ENCODE data around the gene TNS4. TPM values are rescaled to one million over a fixed set of nuclear protein-coding genes. Genes with fewer than 3 reads are reported as not detected.
A peak's percentile ranks its signal among the peaks of the same experiment; 100 is the strongest.

The TNS4 gene
- total and polyA plus RNA-seq, 2 donors (not counting 1 experiment from before 2014, with no cell fraction given) = under 0.01 to 0.05 TPM

- no peaks in the 10 kb centered on the region for H4K20me1 ChIP-seq (ENCODE audit: control insufficient read depth, extremely low read depth, insufficient read depth, low read length)
- H3K4me2 ChIP-seq (ENCODE audit: extremely low read depth, insufficient read depth, low read length) = no peak overlapping the region
- DNase-seq (ENCODE audit: low read depth in 2 of 2) = peak in 1 of 2 donors; percentile 36
- TF ChIP-seq CTCF (conservative IDR thresholded peaks at IDR 0.05 in 1 of 2, IDR thresholded peaks at IDR 0.05 in 1 of 2; ENCODE audit: low read depth in 1 of 2, low read length in 2 of 2) = no peak
- no peak for TF ChIP-seq EZH2 (IDR thresholded peaks at IDR 0.05; ENCODE audit: low read length, missing control alignments)
- H3K36me3 ChIP-seq (ENCODE audit: control insufficient read depth, insufficient read depth, low read length) = no peaks in the 10 kb centered on the region
- no peak overlapping the region for H3K4me3 ChIP-seq (replicated peaks in 1 of 4; ENCODE audit: control extremely low read depth in 1 of 4, insufficient read depth in 1 of 4, low read depth in 3 of 4, low read length in 4 of 4)
- no peaks in the 10 kb centered on the region for H3K27me3 ChIP-seq (ENCODE audit: control insufficient read depth, insufficient read depth, low read length)
- H3K9me3 ChIP-seq (ENCODE audit: control insufficient read depth, insufficient read depth, low read depth, low read length) = no peaks in the 10 kb centered on the region
- peak overlapping the region; percentile 38 for H3K27ac ChIP-seq (ENCODE audit: insufficient read depth, low read length)
- peaks cover 25% of the 10 kb centered on the region for H3K4me1 ChIP-seq (ENCODE audit: control insufficient read depth, extremely low read depth, insufficient read depth, low read length)
- H2AFZ ChIP-seq (ENCODE audit: low read length) = no peak overlapping the region
- no peaks in the 10 kb centered on the region for H3K79me2 ChIP-seq (ENCODE audit: control insufficient read depth, insufficient read depth, low read length)
- no peak overlapping the region for H3K9ac ChIP-seq (ENCODE audit: insufficient read depth, low read length)
These were observed 33.2 kb upstream of the TNS4 start for GRCh38 chr17:40534371-40535189.

GRCh38 chr17:40533896-40534295 is 32.5 kb upstream of the TNS4 start:
- no peaks in the 10 kb centered on the region for H3K36me3 ChIP-seq (ENCODE audit: control insufficient read depth, insufficient read depth, low read length)
- H3K9me3 ChIP-seq (ENCODE audit: control insufficient read depth, insufficient read depth, low read depth, low read length) = no peaks in the 10 kb centered on the region
- H3K9ac ChIP-seq (ENCODE audit: insufficient read depth, low read length) = no peak overlapping the region
- no peak overlapping the region for H2AFZ ChIP-seq (ENCODE audit: low read length)
- no peaks in the 10 kb centered on the region for H4K20me1 ChIP-seq (ENCODE audit: control insufficient read depth, extremely low read depth, insufficient read depth, low read length)
- peak overlapping the region; percentile 38 for H3K27ac ChIP-seq (ENCODE audit: insufficient read depth, low read length)
- no peak overlapping the region for H3K4me3 ChIP-seq (replicated peaks in 1 of 4; ENCODE audit: control extremely low read depth in 1 of 4, insufficient read depth in 1 of 4, low read depth in 3 of 4, low read length in 4 of 4)
- H3K79me2 ChIP-seq (ENCODE audit: control insufficient read depth, insufficient read depth, low read length) = no peaks in the 10 kb centered on the region
- no peak overlapping the region for H3K4me2 ChIP-seq (ENCODE audit: extremely low read depth, insufficient read depth, low read length)
- no peak for DNase-seq (ENCODE audit: low read depth in 2 of 2)
- no peaks in the 10 kb centered on the region for H3K27me3 ChIP-seq (ENCODE audit: control insufficient read depth, insufficient read depth, low read length)
- TF ChIP-seq CTCF (conservative IDR thresholded peaks at IDR 0.05 in 1 of 2, IDR thresholded peaks at IDR 0.05 in 1 of 2; ENCODE audit: low read depth in 1 of 2, low read length in 2 of 2) (no peak), EZH2 (IDR thresholded peaks at IDR 0.05; ENCODE audit: low read length, missing control alignments) (no peak)
- peaks cover 25% of the 10 kb centered on the region for H3K4me1 ChIP-seq (ENCODE audit: control insufficient read depth, extremely low read depth, insufficient read depth, low read length)

- H2AFZ ChIP-seq (ENCODE audit: low read length) = no peak overlapping the region
- peaks cover 25% of the 10 kb centered on the region for H3K4me1 ChIP-seq (ENCODE audit: control insufficient read depth, extremely low read depth, insufficient read depth, low read length)
- no peaks in the 10 kb centered on the region for H4K20me1 ChIP-seq (ENCODE audit: control insufficient read depth, extremely low read depth, insufficient read depth, low read length)
- no peak overlapping the region for H3K4me3 ChIP-seq (replicated peaks in 1 of 4; ENCODE audit: control extremely low read depth in 1 of 4, insufficient read depth in 1 of 4, low read depth in 3 of 4, low read length in 4 of 4)
- peak overlapping the region; percentile 30 for H3K4me2 ChIP-seq (ENCODE audit: extremely low read depth, insufficient read depth, low read length)
- no peak for TF ChIP-seq CTCF (conservative IDR thresholded peaks at IDR 0.05 in 1 of 2, IDR thresholded peaks at IDR 0.05 in 1 of 2; ENCODE audit: low read depth in 1 of 2, low read length in 2 of 2)
- no peak for TF ChIP-seq EZH2 (IDR thresholded peaks at IDR 0.05; ENCODE audit: low read length, missing control alignments)
- peak; percentile 45 to 46 for DNase-seq (ENCODE audit: low read depth in 2 of 2)
- no peak overlapping the region for H3K9ac ChIP-seq (ENCODE audit: insufficient read depth, low read length)
- H3K27me3 ChIP-seq (ENCODE audit: control insufficient read depth, insufficient read depth, low read length) = no peaks in the 10 kb centered on the region
- H3K27ac ChIP-seq (ENCODE audit: insufficient read depth, low read length) = peak overlapping the region; percentile 39
- no peaks in the 10 kb centered on the region for H3K36me3 ChIP-seq (ENCODE audit: control insufficient read depth, insufficient read depth, low read length)
- H3K79me2 ChIP-seq (ENCODE audit: control insufficient read depth, insufficient read depth, low read length) = no peaks in the 10 kb centered on the region
- H3K9me3 ChIP-seq (ENCODE audit: control insufficient read depth, insufficient read depth, low read depth, low read length) = no peaks in the 10 kb centered on the region
These were observed 31.3 kb upstream of the TNS4 start for GRCh38 chr17:40532520-40533253.

Data from fibroblast of lung (primary cell).